BJ (cell line): ENCODE results near the gene THAP11. TPM values are rescaled to one million over a fixed set of nuclear protein-coding genes. Genes with fewer than 3 reads are reported as not detected.

Experiments used
- CTCF ChIA-PET: fragments of 350-600 bp; formaldehyde crosslinking; extraction: SDS; loops from one replicate; lab custom pipeline; 2021; ENCODE audit warnings: antibody characterized with exemption, inconsistent platforms; lab: Yijun Ruan, JAX
- POLR2A ChIA-PET: fragments of 300-600 bp; sonication (Branson Sonifier 250); formaldehyde crosslinking; extraction: SDS; loops from one replicate; lab custom pipeline; 2021; ENCODE audit warnings: antibody characterized with exemption; lab: Charles Lee
- DNase-seq: peaks from one replicate; pipeline ENCODE4 v3.0.0-alpha.2; 2011; ENCODE audit warnings: low read depth
- H3K27me3 ChIP-seq: 2 replicates; pipeline ENCODE4 v1.6.0; 2011; ENCODE audit warnings: low read length; ENCODE audit not compliant: control insufficient read depth, insufficient read depth
- H3K36me3 ChIP-seq: 2 replicates; pipeline ENCODE4 v1.5.1; 2011; ENCODE audit warnings: low read length; ENCODE audit not compliant: control insufficient read depth, insufficient read depth
- H3K4me3 ChIP-seq: 2 replicates; pipeline ENCODE4 v1.5.1; 2011; ENCODE audit warnings: low read depth, mild to moderate bottlenecking, control low read depth, low read length
- polyA plus RNA-seq: library from polyadenylated mRNA; depleted of rRNA; stranded (reverse); fragments of >200 nt; gene quantifications from 2 replicates; pipeline ENCODE4 v1.2.3, GENCODE V29; 2011
- TF ChIP-seq, protein P1 (sequence below): IDR thresholded peaks from 2 replicates; pipeline ENCODE4 v1.5.1; 2011; ENCODE audit warnings: low read depth, mild to moderate bottlenecking, control low read depth, inconsistent platforms, low read length, moderate library complexity; ENCODE audit not compliant: insufficient read depth

The THAP11 gene
- polyA plus RNA-seq, 1 experiment, result 25.8 TPM

DNA sequence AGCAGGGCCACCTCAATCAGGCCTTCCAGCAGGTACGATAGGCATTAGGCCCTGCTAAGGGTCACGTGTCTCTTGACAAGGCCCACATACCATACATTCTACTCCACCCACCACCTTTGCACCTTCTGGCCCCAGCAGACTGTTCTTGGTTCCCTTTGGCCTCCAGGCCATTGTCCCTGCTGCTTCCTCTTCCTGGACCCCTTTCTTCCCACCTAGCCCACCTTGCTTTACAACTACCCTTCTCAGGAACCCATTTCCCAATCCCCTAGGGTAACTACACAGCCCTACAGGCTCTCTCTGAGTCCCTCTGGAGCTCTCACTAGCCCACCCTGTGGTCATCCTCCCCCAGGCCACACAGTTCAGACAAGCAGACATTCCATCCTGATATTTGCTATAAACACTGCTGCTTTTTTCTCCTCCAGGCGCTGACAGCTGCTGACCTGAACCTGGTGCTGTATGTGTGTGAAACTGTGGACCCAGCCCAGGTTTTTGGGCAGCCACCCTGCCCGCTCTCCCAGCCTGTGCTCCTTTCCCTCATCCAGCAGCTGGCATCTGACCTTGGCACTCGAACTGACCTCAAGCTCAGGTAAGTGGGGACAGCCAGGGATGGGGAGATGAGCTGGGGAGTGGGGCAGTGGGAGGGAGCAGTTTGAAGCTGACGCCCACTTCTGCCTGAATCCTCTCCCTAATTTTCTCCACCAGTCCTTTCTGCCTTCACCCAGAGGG is 41.2 kb downstream of the THAP11 start:
- CTCF ChIA-PET, result interaction anchor here (0.6 to 8.4 kb wide), 39 partner anchors 9 to 388 kb away, joined by 3 to 155 read pairs (median 5); partner anchors contain the start of genes CTRL, DDX28, DUS2 and EDC4
- DNase-seq, result no peak
- H3K4me3 ChIP-seq, result no peak overlapping the region
- no peaks in the 10 kb centered on the region for H3K27me3 ChIP-seq
- POLR2A ChIA-PET, result interaction anchor here (0.6 kb wide), 1 partner anchor 31 kb away, joined by 3 read pairs; no protein-coding TSS in a partner anchor
- peaks cover 58% of the 10 kb centered on the region for H3K36me3 ChIP-seq
- TF ChIP-seq, protein P1, sequence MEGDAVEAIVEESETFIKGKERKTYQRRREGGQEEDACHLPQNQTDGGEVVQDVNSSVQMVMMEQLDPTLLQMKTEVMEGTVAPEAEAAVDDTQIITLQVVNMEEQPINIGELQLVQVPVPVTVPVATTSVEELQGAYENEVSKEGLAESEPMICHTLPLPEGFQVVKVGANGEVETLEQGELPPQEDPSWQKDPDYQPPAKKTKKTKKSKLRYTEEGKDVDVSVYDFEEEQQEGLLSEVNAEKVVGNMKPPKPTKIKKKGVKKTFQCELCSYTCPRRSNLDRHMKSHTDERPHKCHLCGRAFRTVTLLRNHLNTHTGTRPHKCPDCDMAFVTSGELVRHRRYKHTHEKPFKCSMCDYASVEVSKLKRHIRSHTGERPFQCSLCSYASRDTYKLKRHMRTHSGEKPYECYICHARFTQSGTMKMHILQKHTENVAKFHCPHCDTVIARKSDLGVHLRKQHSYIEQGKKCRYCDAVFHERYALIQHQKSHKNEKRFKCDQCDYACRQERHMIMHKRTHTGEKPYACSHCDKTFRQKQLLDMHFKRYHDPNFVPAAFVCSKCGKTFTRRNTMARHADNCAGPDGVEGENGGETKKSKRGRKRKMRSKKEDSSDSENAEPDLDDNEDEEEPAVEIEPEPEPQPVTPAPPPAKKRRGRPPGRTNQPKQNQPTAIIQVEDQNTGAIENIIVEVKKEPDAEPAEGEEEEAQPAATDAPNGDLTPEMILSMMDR, result no peak

DNA sequence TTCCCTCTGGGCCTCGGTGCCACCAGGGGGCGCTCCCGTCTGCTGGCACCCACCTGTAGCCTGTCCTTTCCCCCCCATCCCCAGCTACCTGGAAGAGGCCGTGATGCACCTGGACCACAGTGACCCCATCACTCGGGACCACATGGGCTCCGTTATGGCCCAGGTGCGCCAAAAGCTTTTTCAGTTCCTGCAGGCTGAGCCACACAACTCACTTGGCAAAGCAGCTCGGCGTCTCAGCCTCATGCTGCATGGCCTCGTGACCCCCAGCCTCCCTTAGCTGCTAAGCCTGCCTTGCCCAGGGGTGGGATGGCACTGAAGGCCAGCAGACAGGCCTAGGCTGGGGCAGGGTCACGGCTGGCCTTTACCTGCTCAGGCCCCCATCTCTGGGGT is 41.7 kb downstream of the THAP11 start:
- TF ChIP-seq, protein P1, result peak; percentile 90
- ChIA-PET CTCF (interaction anchor here (0.6 to 8.4 kb wide), 37 partner anchors 9 to 362 kb away, joined by 3 to 155 read pairs (median 6); partner anchors contain the start of genes CTRL, DDX28, DUS2 and EDC4), POLR2A (interaction anchor here (0.6 kb wide), 1 partner anchor 30 kb away, joined by 3 read pairs; no protein-coding TSS in a partner anchor)
- Histone ChIP-seq H3K36me3 (peaks cover 53% of the 10 kb centered on the region), H3K27me3 (no peaks in the 10 kb centered on the region), H3K4me3 (no peak overlapping the region)
- no peak for DNase-seq

GRCh38 chr16:67884684-67885083 is 42.6 kb downstream of the THAP11 start, which contains the start of gene NRN1L:
Gene NRN1L (plus strand): TSS chr16:67884885. CDS start chr16:67884904, 19 bp downstream.
- ChIA-PET POLR2A (interaction anchor here (0.6 kb wide), 1 partner anchor 252 kb away, joined by 3 read pairs; no protein-coding TSS in a partner anchor), CTCF (interaction anchor here (0.6 to 8.4 kb wide), 26 partner anchors 8 to 363 kb away, joined by 3 to 155 read pairs (median 9); partner anchors contain the start of genes CTRL, DDX28, DUS2 and EDC4)
- TF ChIP-seq, protein P1, result no peak
- Histone ChIP-seq H3K4me3 (no peak within 1 kb of the TSS), H3K36me3 (peaks cover 45% of the 10 kb centered on the region), H3K27me3 (no peaks in the 10 kb centered on the region)
- DNase-seq, result peak; percentile 39

DNA sequence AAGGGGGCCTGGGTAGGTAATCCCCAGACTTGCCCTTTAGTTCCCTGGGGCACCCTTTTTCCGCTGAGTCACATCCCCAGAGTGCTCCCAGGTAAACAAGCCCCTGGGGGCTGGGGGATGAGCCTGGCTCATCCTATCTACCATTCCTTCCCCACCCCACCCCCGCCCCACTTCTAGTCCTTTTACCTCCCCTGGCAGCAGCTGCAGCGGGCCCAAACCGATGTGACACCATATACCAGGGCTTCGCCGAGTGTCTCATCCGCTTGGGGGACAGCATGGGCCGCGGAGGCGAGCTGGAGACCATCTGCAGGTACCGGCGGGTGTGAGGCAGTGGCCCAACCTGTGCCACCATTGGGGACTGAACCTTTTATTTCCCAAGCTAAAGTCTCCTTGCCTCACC is 43.4 kb downstream of the THAP11 start:
- ChIA-PET CTCF (interaction anchor here (1.3 to 8.4 kb wide), 7 partner anchors 18 to 365 kb away, joined by 3 to 155 read pairs (median 7); partner anchors contain the start of genes CTRL and PSMB10), POLR2A (no interaction called here)
- H3K36me3 ChIP-seq, result peaks cover 37% of the 10 kb centered on the region
- H3K27me3 ChIP-seq, result no peaks in the 10 kb centered on the region
- no peak for DNase-seq
- no peak overlapping the region for H3K4me3 ChIP-seq
- TF ChIP-seq, protein P1, result no peak

- Histone ChIP-seq H3K27me3 (no peaks in the 10 kb centered on the region), H3K4me3 (no peak overlapping the region), H3K36me3 (peaks cover 32% of the 10 kb centered on the region)
- CTCF ChIA-PET, result interaction anchor here (1.3 to 8.4 kb wide), 3 partner anchors 46 to 365 kb away, joined by 3 to 155 read pairs (median 5); partner anchors contain the start of genes CTRL and PSMB10
- TF ChIP-seq, protein P1, result no peak
- POLR2A ChIA-PET, result no interaction called here
- no peak for DNase-seq
These were observed 43.9 kb downstream of the THAP11 start for GRCh38 chr16:67885976-67886375.
